Measurements from ENCODE around the gene ATXN7L1. TPM values are rescaled to one million over a fixed set of nuclear protein-coding genes. Genes with fewer than 3 reads are reported as not detected.

Gene ATXN7L1
- total and polyA plus RNA-seq, 4 donors, result 4.2 to 22.5 (median 8.5) TPM

- Histone ChIP-seq H3K36me3 (ENCODE audit: control insufficient read depth in 4 of 4, insufficient read depth in 4 of 4, low read length in 4 of 4) (peaks cover 0 to 2% (median 0%) of the 10 kb centered on the region in 4 donors), H3K27me3 (ENCODE audit: control insufficient read depth in 3 of 3, insufficient read depth in 3 of 3, low read length in 2 of 3) (no peaks in the 10 kb centered on the region), H3K4me3 (no peak overlapping the region), H3K9ac (ENCODE audit: insufficient read depth in 1 of 2, low read length in 2 of 2) (no peak overlapping the region), H3K27ac (ENCODE audit: low read depth in 1 of 2, low read length in 1 of 2) (no peak overlapping the region), H3K4me1 (ENCODE audit: control insufficient read depth in 5 of 5, insufficient read depth in 5 of 5, low read length in 5 of 5) (no peaks in the 10 kb centered on the region), H3K9me3 (ENCODE audit: control insufficient read depth in 4 of 4, insufficient read depth in 3 of 4, low read length in 3 of 4) (no peaks in the 10 kb centered on the region)
- DNase-seq, result no peak
- ATAC-seq (ENCODE audit: insufficient read depth, low FRiP score), result no peak
- 93 to 95% methylated on average over 2 of the region's 2 CpGs for WGBS, 2 donors
- TF ChIP-seq, protein P1, sequence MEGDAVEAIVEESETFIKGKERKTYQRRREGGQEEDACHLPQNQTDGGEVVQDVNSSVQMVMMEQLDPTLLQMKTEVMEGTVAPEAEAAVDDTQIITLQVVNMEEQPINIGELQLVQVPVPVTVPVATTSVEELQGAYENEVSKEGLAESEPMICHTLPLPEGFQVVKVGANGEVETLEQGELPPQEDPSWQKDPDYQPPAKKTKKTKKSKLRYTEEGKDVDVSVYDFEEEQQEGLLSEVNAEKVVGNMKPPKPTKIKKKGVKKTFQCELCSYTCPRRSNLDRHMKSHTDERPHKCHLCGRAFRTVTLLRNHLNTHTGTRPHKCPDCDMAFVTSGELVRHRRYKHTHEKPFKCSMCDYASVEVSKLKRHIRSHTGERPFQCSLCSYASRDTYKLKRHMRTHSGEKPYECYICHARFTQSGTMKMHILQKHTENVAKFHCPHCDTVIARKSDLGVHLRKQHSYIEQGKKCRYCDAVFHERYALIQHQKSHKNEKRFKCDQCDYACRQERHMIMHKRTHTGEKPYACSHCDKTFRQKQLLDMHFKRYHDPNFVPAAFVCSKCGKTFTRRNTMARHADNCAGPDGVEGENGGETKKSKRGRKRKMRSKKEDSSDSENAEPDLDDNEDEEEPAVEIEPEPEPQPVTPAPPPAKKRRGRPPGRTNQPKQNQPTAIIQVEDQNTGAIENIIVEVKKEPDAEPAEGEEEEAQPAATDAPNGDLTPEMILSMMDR (IDR thresholded peaks at IDR 0.05; ENCODE audit: control extremely low read depth, extremely low read depth), result no peak
Measured at GRCh38 chr7:105863876-105864275, 12.5 kb downstream of the ATXN7L1 start.

GRCh38 chr7:105862770-105863169 is 13.6 kb downstream of the ATXN7L1 start:
- 88 to 96% methylated on average over 4 of the region's 4 CpGs for WGBS, 2 donors
- no peak for DNase-seq
- Histone ChIP-seq H3K9me3 (ENCODE audit: control insufficient read depth in 4 of 4, insufficient read depth in 3 of 4, low read length in 3 of 4) (no peaks in the 10 kb centered on the region), H3K27ac (ENCODE audit: low read depth in 1 of 2, low read length in 1 of 2) (no peak overlapping the region), H3K36me3 (ENCODE audit: control insufficient read depth in 4 of 4, insufficient read depth in 4 of 4, low read length in 4 of 4) (peaks cover 0 to 2% (median 0%) of the 10 kb centered on the region in 4 donors), H3K27me3 (ENCODE audit: control insufficient read depth in 3 of 3, insufficient read depth in 3 of 3, low read length in 2 of 3) (no peaks in the 10 kb centered on the region), H3K9ac (ENCODE audit: insufficient read depth in 1 of 2, low read length in 2 of 2) (no peak overlapping the region), H3K4me1 (ENCODE audit: control insufficient read depth in 5 of 5, insufficient read depth in 5 of 5, low read length in 5 of 5) (no peaks in the 10 kb centered on the region), H3K4me3 (no peak overlapping the region)
- ATAC-seq (ENCODE audit: insufficient read depth, low FRiP score), result no peak
- TF ChIP-seq, protein P1 (IDR thresholded peaks at IDR 0.05; ENCODE audit: control extremely low read depth, extremely low read depth), result no peak

DNA sequence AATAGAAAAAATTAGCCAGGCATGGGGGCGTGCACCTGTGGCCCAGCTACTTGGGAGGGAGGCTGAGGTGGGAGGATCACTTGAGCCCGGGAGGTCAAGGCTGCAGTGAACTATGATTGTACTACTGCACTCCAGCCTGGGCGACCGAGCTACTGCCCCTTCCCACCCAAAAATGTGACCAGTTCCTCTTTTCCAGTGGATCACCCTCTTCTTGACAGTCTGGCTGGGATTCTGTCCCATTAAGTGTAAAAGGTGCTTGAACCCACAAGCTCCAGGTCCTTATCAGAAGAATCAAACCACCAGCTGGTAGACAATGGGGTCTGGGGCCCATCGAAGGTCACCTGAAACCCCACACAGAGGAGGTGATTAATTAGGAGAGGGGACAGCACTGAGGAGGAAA is 14.1 kb downstream of the ATXN7L1 start:
- Histone ChIP-seq H3K9ac (ENCODE audit: insufficient read depth in 1 of 2, low read length in 2 of 2) (no peak overlapping the region), H3K4me3 (no peak overlapping the region), H3K27ac (ENCODE audit: low read depth in 1 of 2, low read length in 1 of 2) (no peak overlapping the region), H3K27me3 (ENCODE audit: control insufficient read depth in 3 of 3, insufficient read depth in 3 of 3, low read length in 2 of 3) (no peaks in the 10 kb centered on the region), H3K9me3 (ENCODE audit: control insufficient read depth in 4 of 4, insufficient read depth in 3 of 4, low read length in 3 of 4) (no peaks in the 10 kb centered on the region), H3K36me3 (ENCODE audit: control insufficient read depth in 4 of 4, insufficient read depth in 4 of 4, low read length in 4 of 4) (peaks cover 0 to 2% (median 0%) of the 10 kb centered on the region in 4 donors), H3K4me1 (ENCODE audit: control insufficient read depth in 5 of 5, insufficient read depth in 5 of 5, low read length in 5 of 5) (no peaks in the 10 kb centered on the region)
- DNase-seq (no peak), ATAC-seq (ENCODE audit: insufficient read depth, low FRiP score) (no peak)
- WGBS, 2 donors, result 87 to 88% methylated on average over 5 of the region's 5 CpGs
- TF ChIP-seq, protein P1 (IDR thresholded peaks at IDR 0.05; ENCODE audit: control extremely low read depth, extremely low read depth), result no peak

DNA sequence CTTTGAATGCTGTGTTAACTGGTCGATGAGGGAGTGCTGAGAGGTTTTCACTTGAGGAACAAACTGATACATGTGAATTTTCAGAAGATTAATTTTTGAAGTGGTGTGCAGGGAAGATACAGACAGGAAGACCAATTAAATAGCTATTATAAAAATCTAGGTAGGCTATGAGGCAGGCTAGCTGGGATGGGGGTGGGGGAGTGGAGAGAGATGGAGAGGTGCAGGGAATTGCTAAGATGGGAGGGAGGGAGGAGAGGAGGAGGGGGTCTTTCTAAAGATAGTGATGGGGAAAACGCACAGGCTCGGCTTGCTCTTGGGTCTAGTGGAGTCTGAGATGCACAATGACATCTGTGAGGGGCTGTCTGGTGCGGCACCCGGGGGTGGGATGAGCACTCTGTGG is 15.2 kb downstream of the ATXN7L1 start:
- no peaks in the 10 kb centered on the region for H3K4me1 ChIP-seq (ENCODE audit: control insufficient read depth in 5 of 5, insufficient read depth in 5 of 5, low read length in 5 of 5)
- WGBS, 2 donors, result 89% methylated on average over 5 of the region's 5 CpGs
- peaks cover 0 to 2% (median 0%) of the 10 kb centered on the region in 4 donors for H3K36me3 ChIP-seq (ENCODE audit: control insufficient read depth in 4 of 4, insufficient read depth in 4 of 4, low read length in 4 of 4)
- TF ChIP-seq, protein P1 (IDR thresholded peaks at IDR 0.05; ENCODE audit: control extremely low read depth, extremely low read depth), result no peak
- DNase-seq, result no peak
- H3K9ac ChIP-seq (ENCODE audit: insufficient read depth in 1 of 2, low read length in 2 of 2), result no peak overlapping the region
- H3K27me3 ChIP-seq (ENCODE audit: control insufficient read depth in 3 of 3, insufficient read depth in 3 of 3, low read length in 2 of 3), result no peaks in the 10 kb centered on the region
- H3K4me3 ChIP-seq, result no peak overlapping the region
- H3K9me3 ChIP-seq (ENCODE audit: control insufficient read depth in 4 of 4, insufficient read depth in 3 of 4, low read length in 3 of 4), result no peaks in the 10 kb centered on the region
- H3K27ac ChIP-seq (ENCODE audit: low read depth in 1 of 2, low read length in 1 of 2), result no peak overlapping the region
- ATAC-seq (ENCODE audit: insufficient read depth, low FRiP score), result no peak

All from lung (tissue), 12 donors.